ENCODE results near the gene GPSM3. TPM values are rescaled to one million over a fixed set of nuclear protein-coding genes. Genes with fewer than 3 reads are reported as not detected.

GPSM3 gene
- total and polyA plus RNA-seq, 2 of the 13 experiments (the other 11 are each of a cell fraction or from before 2014, with no cell fraction given): 0.18 to 6.2 TPM

GRCh38 chr6:32195902-32196681 lies 3.6 kb upstream of the GPSM3 start (continued):
- TF ChIP-seq KAT7 (CRISPR knock-in tag; IDR thresholded peaks at IDR 0.05; ENCODE audit: borderline replicate concordance): peak; percentile 74
- peak; percentile 69; the same call in 1 of the 2 replicates for TF ChIP-seq PHF21A (CRISPR knock-in tag; IDR thresholded peaks at IDR 0.05)
- TF ChIP-seq BRF2 (CRISPR knock-in tag; IDR thresholded peaks at IDR 0.05): peak; percentile 85
- 0 out of 2 replicates have a peak, but pooled peaks have one; percentile 19 for TF ChIP-seq PRDM10 (CRISPR knock-in tag; IDR thresholded peaks at IDR 0.05; ENCODE audit: low read depth)
- TF ChIP-seq ZNF337 (CRISPR knock-in tag; IDR thresholded peaks at IDR 0.05; ENCODE audit: borderline replicate concordance, low read depth): peak; percentile 76; the same call in 1 of the 2 replicates
- TF ChIP-seq NFIB (CRISPR knock-in tag; IDR thresholded peaks at IDR 0.05; ENCODE audit: borderline replicate concordance): no peak
- no peak for TF ChIP-seq ZSCAN30 (CRISPR knock-in tag; IDR thresholded peaks at IDR 0.05)
- peak; percentile 98 for TF ChIP-seq MEIS1 (CRISPR knock-in tag; IDR thresholded peaks at IDR 0.05; ENCODE audit: borderline replicate concordance)
- no peak for TF ChIP-seq MATR3 (CRISPR knock-in tag; IDR thresholded peaks at IDR 0.05)
- peak; percentile 74; the same call in 1 of the 2 replicates for TF ChIP-seq ZNF720 (CRISPR knock-in tag; IDR thresholded peaks at IDR 0.05)
- TF ChIP-seq ARID2 (CRISPR knock-in tag; IDR thresholded peaks at IDR 0.05; ENCODE audit: borderline replicate concordance): no peak; the same call in 1 of the 2 replicates
- no peak for TF ChIP-seq ADNP (CRISPR knock-in tag; IDR thresholded peaks at IDR 0.05)
- peak; percentile 86 for TF ChIP-seq HDAC1 (CRISPR knock-in tag; IDR thresholded peaks at IDR 0.05)
- no peak for TF ChIP-seq FOXM1 (CRISPR knock-in tag; IDR thresholded peaks at IDR 0.05)
- no peak for TF ChIP-seq ZNF121 (CRISPR knock-in tag; IDR thresholded peaks at IDR 0.05)
- TF ChIP-seq ZNF839 (CRISPR knock-in tag; IDR thresholded peaks at IDR 0.05; ENCODE audit: borderline replicate concordance): 0 out of 2 replicates have a peak, but pooled peaks have one; percentile 4
- TF ChIP-seq DMTF1 (CRISPR knock-in tag; IDR thresholded peaks at IDR 0.05): no peak
- TF ChIP-seq HHEX (CRISPR knock-in tag; IDR thresholded peaks at IDR 0.05): no peak
- peak; percentile 93; the same call in 1 of the 2 replicates for TF ChIP-seq ZZZ3 (CRISPR knock-in tag; IDR thresholded peaks at IDR 0.05; ENCODE audit: borderline replicate concordance)
- TF ChIP-seq CREM (IDR thresholded peaks at IDR 0.05): peak; percentile 93
- TF ChIP-seq CREM (CRISPR knock-in tag; IDR thresholded peaks at IDR 0.05): peak; percentile 71
